K562 (cell line): ENCODE results near the gene CLIP1. TPM values are rescaled to one million over a fixed set of nuclear protein-coding genes. Genes with fewer than 3 reads are reported as not detected.

ENCODE experiments used
- ATAC-seq: fragments of 200-7000 bp; cut with Tn5 transposase; 3 replicates; pipeline ENCODE4 v1.9.1; 2020; ENCODE audit warnings: moderate library complexity
- BruUV-seq: library from RNA; stranded (reverse); fragments of 400-500 nt; replicated peaks from 2 replicates; lab custom pipeline; 2021; lab: Mats Ljungman, UMichigan
- CTCF ChIA-PET: fragments of 300-600 bp; formaldehyde crosslinking; extraction: SDS; loops from one replicate; lab custom pipeline; 2021; ENCODE audit warnings: low intra/inter-chr PET ratio; lab: Yijun Ruan, JAX
- POLR2A ChIA-PET: fragments of 300-600, 350-650 bp; sonication (Branson Sonifier 250); formaldehyde crosslinking; extraction: SDS; loops from one replicate; lab custom pipeline; 2021; ENCODE audit warnings: antibody characterized with exemption, inconsistent platforms; lab: Yijun Ruan, JAX
- DNase-seq, 4 experiments: peaks; one replicate each; pipeline versions ENCODE4 v3.0.0 to v3.0.0-alpha.2; 2011 to 2018; ENCODE audit warnings: low spot score in 3 of 4, mixed read lengths in 3 of 4; ENCODE audit errors: extremely low read depth in 1 of 4
- FAIRE-seq: peaks from 2 replicates; lab custom pipeline; 2011; peaks lifted over from hg19 to GRCh38; lab: Jason Lieb, UNC
- H2AFZ ChIP-seq: 2 replicates; pipeline ENCODE4 v1.6.0; 2011; ENCODE audit warnings: low read depth, low read length, control low read depth, inconsistent platforms
- H3K27ac ChIP-seq: fragments of 200-600 bp; 3 replicates; pipeline ENCODE4 v1.8.0; 2011; ENCODE audit warnings: low read depth, mild to moderate bottlenecking, control low read depth, inconsistent platforms, low read length, moderate library complexity, mixed read lengths; ENCODE audit errors: extremely low read depth
- H3K27me3 ChIP-seq, 2 experiments: fragments of 300-600 bp in 1 of 2; 2 replicates in 1 of 2; 3 replicates in 1 of 2; pipeline versions ENCODE4 v1.6.0 to v1.8.0; 2011; ENCODE audit warnings: inconsistent platforms in 2 of 2, low read length in 2 of 2, mild to moderate bottlenecking in 1 of 2, mixed read lengths in 1 of 2, moderate library complexity in 1 of 2; ENCODE audit not compliant: control insufficient read depth in 2 of 2, insufficient read depth in 2 of 2
- H3K36me3 ChIP-seq: fragments of 300-600 bp; 3 replicates; pipeline ENCODE4 v1.8.0; 2011; ENCODE audit warnings: mild to moderate bottlenecking, low read length, inconsistent platforms; ENCODE audit not compliant: control insufficient read depth, insufficient read depth
- H3K4me1 ChIP-seq, 2 experiments: fragments of 200-600 bp in 1 of 2; replicated peaks in 1 of 2; 2 replicates in 1 of 2; 3 replicates in 1 of 2; pipeline versions ENCODE4 v1.5.1 to v1.8.0; 2011; ENCODE audit warnings: inconsistent platforms in 2 of 2, low read length in 2 of 2, mild to moderate bottlenecking in 1 of 2, mixed read lengths in 1 of 2, moderate library complexity in 1 of 2; ENCODE audit not compliant: control insufficient read depth in 2 of 2, insufficient read depth in 2 of 2
- H3K4me2 ChIP-seq: 2 replicates; pipeline ENCODE4 v1.6.1; 2011; ENCODE audit warnings: low read length, control low read depth, inconsistent platforms, mixed read lengths; ENCODE audit not compliant: insufficient read depth
- H3K4me3 ChIP-seq: fragments of 200-600 bp; sonication (generic), shearing (Covaris generic); 2 replicates; pipeline ENCODE4 v1.5.1; 2016; ENCODE audit warnings: control low read depth, inconsistent platforms
- H3K79me2 ChIP-seq: fragments of 200-600 bp; 3 replicates; pipeline ENCODE4 v1.8.0; 2011; ENCODE audit warnings: low read length, inconsistent platforms; ENCODE audit not compliant: control insufficient read depth, insufficient read depth
- H3K9ac ChIP-seq, 2 experiments: 2 replicates each; pipeline versions ENCODE4 v1.6.0 to v1.6.1; 2011; ENCODE audit warnings: low read depth in 2 of 2, low read length in 2 of 2, control low read depth in 1 of 2, inconsistent platforms in 1 of 2, mild to moderate bottlenecking in 1 of 2, mixed read lengths in 1 of 2; ENCODE audit not compliant: insufficient read depth in 1 of 2
- H3K9me1 ChIP-seq: one replicate; pipeline ENCODE4 v1.6.0; 2011; ENCODE audit warnings: inconsistent platforms, mild to moderate bottlenecking, low read length, moderate library complexity; ENCODE audit not compliant: control insufficient read depth, insufficient read depth
- H3K9me3 ChIP-seq: replicated peaks from 2 replicates; pipeline ENCODE4 v1.5.1; 2011; ENCODE audit warnings: low read depth, low read length, inconsistent platforms; ENCODE audit not compliant: control insufficient read depth, insufficient read depth
- H4K20me1 ChIP-seq: replicated peaks from 2 replicates; pipeline ENCODE4 v1.6.1; 2011; ENCODE audit warnings: low read length, inconsistent platforms, mixed read lengths; ENCODE audit not compliant: control insufficient read depth, insufficient read depth
- ARID2 ChIP-seq: fragments of 450-650 bp; IDR thresholded peaks from 2 replicates; pipeline ENCODE4 v1.6.1; 2017; ENCODE audit warnings: antibody characterized with exemption, mild to moderate bottlenecking
- CXXC5 ChIP-seq: fragments of 250-450 bp; sonication (Bioruptor Pico); IDR thresholded peaks from 2 replicates; pipeline ENCODE4 v1.8.0; 2022; ENCODE audit warnings: inconsistent platforms, mild to moderate bottlenecking, moderate library complexity
- EHMT2 ChIP-seq: fragments of 450-650 bp; IDR thresholded peaks from 2 replicates; pipeline ENCODE4 v1.6.1; 2018; ENCODE audit warnings: antibody characterized with exemption
- ETS2 ChIP-seq: IDR thresholded peaks from 2 replicates; pipeline ENCODE4 v1.6.1; 2016; ENCODE audit warnings: borderline replicate concordance, missing genetic modification characterization, mild to moderate bottlenecking, moderate library complexity, missing compliant biosample characterization; ENCODE audit not compliant: poor library complexity, severe bottlenecking
- HDAC3 ChIP-seq: fragments of 450-650 bp; IDR thresholded peaks from 2 replicates; pipeline ENCODE4 v1.6.1; 2018; ENCODE audit warnings: borderline replicate concordance, mild to moderate bottlenecking, moderate library complexity; ENCODE audit not compliant: partially characterized antibody
- ILF3 ChIP-seq: fragments of 450-650 bp; IDR thresholded peaks from 2 replicates; pipeline ENCODE4 v1.6.1; 2018; ENCODE audit warnings: antibody characterized with exemption, mild to moderate bottlenecking, moderate library complexity, borderline replicate concordance
- JUN ChIP-seq, 2 experiments: sonication (generic) in 1 of 2; formaldehyde crosslinking in 1 of 2; IDR thresholded peaks; 2 replicates each; pipeline versions ENCODE4 v1.6.1 to v1.8.0; 2012 to 2022; ENCODE audit warnings: borderline replicate concordance in 2 of 2, mild to moderate bottlenecking in 2 of 2, improper control_type of control experiment in 1 of 2, low read depth in 1 of 2, low read length in 1 of 2, missing genetic modification reagents in 1 of 2
- MYC ChIP-seq, 2 experiments: fragments of 250-450 bp in 1 of 2; sonication (Bioruptor Pico) in 1 of 2; IDR thresholded peaks; 2 replicates each; pipeline versions ENCODE4 v1.5.1 to v1.6.1; 2012 to 2021; ENCODE audit warnings: low read depth in 2 of 2, borderline replicate concordance in 1 of 2, improper control_type of control experiment in 1 of 2, low read length in 1 of 2, mild to moderate bottlenecking in 1 of 2, moderate library complexity in 1 of 2
- NFXL1 ChIP-seq: fragments of 450-650 bp; formaldehyde crosslinking; IDR thresholded peaks from 2 replicates; pipeline ENCODE4 v1.4.0; 2021; ENCODE audit warnings: mild to moderate bottlenecking
- OTX1 ChIP-seq: fragments of 450-650 bp; formaldehyde crosslinking; IDR thresholded peaks from 2 replicates; pipeline ENCODE4 v1.4.0; 2022; ENCODE audit warnings: mild to moderate bottlenecking
- SMARCB1 ChIP-seq: IDR thresholded peaks from 2 replicates; pipeline ENCODE4 v1.6.1; 2011; ENCODE audit warnings: improper control_type of control experiment, low read depth; ENCODE audit not compliant: insufficient read length
- SRF ChIP-seq, 2 experiments: fragments of 250-450, 450-650 bp in 1 of 2; sonication (Bioruptor Pico) in 1 of 2; sonication (generic) in 1 of 2; formaldehyde crosslinking; IDR thresholded peaks; 2 replicates each; pipeline versions ENCODE4 v1.5.0 to v1.5.1; 2020 to 2022; ENCODE audit warnings: mild to moderate bottlenecking in 1 of 2, missing genetic modification reagents in 1 of 2
- TBP ChIP-seq: optimal IDR thresholded peaks from 2 replicates; pipeline ENCODE3; 2011; ENCODE audit warnings: low read depth, low read length, improper control_type of control experiment
- ZBTB1 ChIP-seq: sonication (generic); formaldehyde crosslinking; IDR thresholded peaks from 2 replicates; pipeline ENCODE4 v1.8.1; 2023; ENCODE audit warnings: missing genetic modification reagents, low read depth, mild to moderate bottlenecking, borderline replicate concordance
- ZKSCAN8 ChIP-seq: fragments of 200-800 bp; sonication (Bioruptor generic); IDR thresholded peaks from 2 replicates; pipeline ENCODE4 v1.6.1; 2016; ENCODE audit warnings: missing genetic modification characterization, missing compliant biosample characterization
- ZNF124 ChIP-seq: sonication (generic); formaldehyde crosslinking; IDR thresholded peaks from 2 replicates; pipeline ENCODE4 v1.8.1; 2022; ENCODE audit warnings: missing genetic modification reagents
- ZNF146 ChIP-seq: IDR thresholded peaks from one replicate; pipeline ENCODE4 v1.6.1; 2018; ENCODE audit warnings: missing compliant biosample characterization; ENCODE audit not compliant: unreplicated experiment
- WGBS: fragments of 100-300 bp; shearing (Covaris generic); methylation state at CpG from one replicate; pipeline ENCODE4 v1.1.6; 2016; ENCODE audit warnings: low coverage, mixed read lengths; ENCODE audit not compliant: insufficient coverage; ENCODE audit errors: missing lambda C conversion rate; 5-methylcytosine and 5-hydroxymethylcytosine counted together
- in situ Hi-C: fragments of 300-500 bp; cut with MboI; formaldehyde crosslinking; loops from 4 replicates; pipeline ENCODE4 v1.15.0; 2018; ENCODE audit warnings: inconsistent platforms, mixed read lengths
- intact Hi-C: fragments of 100-400 bp; cut with micrococcal nuclease; formaldehyde crosslinking; loops from 2 replicates; pipeline ENCODE4 v1.14.2; 2022
- polyA plus RNA-seq, 8 experiments: library from polyadenylated mRNA; depleted of rRNA in 4 of 8; stranded (reverse) in 5 of 8; unstranded in 3 of 8; fragments of >200 nt; fragmentation: Nextera tagmentation in 2 of 8; fragmentation: Illumina TruSeq in 1 of 8; extraction: Ambion mirVana in 2 of 8; extraction: Trizol in 1 of 8; gene quantifications; 2 replicates each; pipeline versions ENCODE4 v1.2.1 to v1.2.3, GENCODE V29; 2011 to 2014; ENCODE audit warnings: inconsistent platforms in 1 of 8, missing spikeins in 1 of 8
- total RNA-seq, 7 experiments: library from RNA; depleted of rRNA in 6 of 7; stranded (reverse); fragments of >200 nt in 6 of 7; fragmentation: Illumina TruSeq in 2 of 7; extraction: Trizol in 2 of 7; gene quantifications; 2 replicates each; pipeline versions ENCODE4 v1.2.1 to v1.2.3, GENCODE V29; 2011 to 2021; ENCODE audit warnings: low replicate concordance in 1 of 7
- TF ChIP-seq, protein P1 (sequence below): sonication (generic); formaldehyde crosslinking; IDR thresholded peaks from 2 replicates; pipeline ENCODE4 v1.8.0; 2022; ENCODE audit warnings: mild to moderate bottlenecking, missing genetic modification reagents
- TF ChIP-seq, protein P2 (sequence below): IDR thresholded peaks from 2 replicates; pipeline ENCODE4 v1.6.1; 2011; ENCODE audit not compliant: insufficient read length; ENCODE audit errors: extremely low read depth

The CLIP1 gene
- total and polyA plus RNA-seq, 9 of the 15 experiments (the other 6 are each of a cell fraction or from before 2014, with no cell fraction given): 5.8 to 33.9 (median 27.6) TPM

DNA sequence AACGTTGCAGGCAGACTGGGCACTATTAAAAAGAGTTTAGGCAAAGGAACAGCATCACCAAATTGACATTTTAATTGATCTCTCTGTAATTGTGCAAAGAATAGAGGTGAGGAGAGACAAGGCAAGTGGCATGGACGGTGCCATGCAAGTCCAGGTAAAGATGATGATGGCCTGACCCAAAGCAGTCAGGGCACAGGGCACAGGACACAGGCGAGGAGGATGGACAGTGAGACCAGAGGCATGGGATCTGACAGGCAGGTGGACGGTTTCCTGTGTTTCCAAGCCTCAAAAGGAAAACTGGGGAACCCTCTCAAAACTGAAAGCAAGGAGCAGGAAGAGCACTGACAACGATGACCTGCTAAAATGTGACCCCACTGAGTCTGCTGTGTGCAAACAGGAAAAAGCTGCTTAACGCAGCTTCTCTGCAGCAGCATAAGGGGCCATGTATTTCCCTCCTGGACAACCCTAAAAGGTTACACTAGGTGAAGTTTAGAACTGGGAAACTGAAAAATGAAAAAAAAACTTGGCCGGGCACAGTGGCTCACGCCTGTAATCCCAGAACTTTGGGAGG, 50.9 kb downstream of the CLIP1 start (continued):
- TF ChIP-seq, protein P1, sequence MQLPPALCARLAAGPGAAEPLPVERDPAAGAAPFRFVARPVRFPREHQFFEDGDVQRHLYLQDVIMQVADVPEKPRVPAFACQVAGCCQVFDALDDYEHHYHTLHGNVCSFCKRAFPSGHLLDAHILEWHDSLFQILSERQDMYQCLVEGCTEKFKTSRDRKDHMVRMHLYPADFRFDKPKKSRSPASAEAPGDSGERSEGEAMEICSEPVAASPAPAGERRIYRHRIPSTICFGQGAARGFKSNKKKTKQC (CRISPR knock-in tag): no peak
- TF ChIP-seq ZNF146 (no peak), SRF (CRISPR knock-in tag; IDR thresholded peaks at IDR 0.05) (no peak), TBP (no peak), SMARCB1 (no peak), ETS2 (tag) (no peak), HDAC3 (no peak), NFXL1 (CRISPR knock-in tag) (no peak)

DNA sequence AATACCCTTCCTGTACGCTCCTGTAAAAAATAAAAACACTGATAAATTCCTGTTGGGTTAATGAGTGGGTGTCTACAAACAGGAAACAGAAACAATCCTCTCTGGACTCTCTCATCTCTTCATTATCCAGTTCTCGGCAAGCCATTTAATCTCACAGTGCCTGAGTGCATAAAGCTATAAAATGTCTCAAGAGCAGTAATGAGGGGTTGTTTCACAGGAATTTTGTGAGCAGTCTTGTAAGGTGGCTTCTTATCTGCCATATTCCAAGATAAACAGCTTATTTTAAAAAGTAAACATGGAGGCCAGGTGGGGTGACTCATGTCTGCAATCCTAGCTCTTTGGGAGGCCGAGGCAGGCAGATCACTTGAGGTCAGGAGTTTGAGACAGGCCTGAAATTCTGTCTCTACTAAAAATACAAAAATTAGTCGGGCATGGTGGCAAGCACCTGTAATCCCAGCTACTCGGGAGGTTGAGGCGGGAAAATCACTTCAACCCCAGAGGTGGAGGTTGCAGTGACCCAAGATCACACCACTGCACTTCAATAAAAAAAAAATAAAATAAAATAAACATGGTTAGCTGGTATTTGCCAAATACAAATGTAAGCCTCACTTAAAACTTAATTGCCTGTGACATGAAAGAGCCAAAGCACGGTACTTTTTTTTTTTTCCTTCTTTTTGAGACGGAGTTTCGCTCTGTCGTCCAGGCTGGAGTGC, 54.0 kb downstream of the CLIP1 start:
- intact Hi-C loops: no loop called here
- TF ChIP-seq ZBTB1 (CRISPR knock-in tag) (no peak), ILF3 (no peak), OTX1 (CRISPR knock-in tag) (no peak), ZKSCAN8 (CRISPR knock-in tag) (no peak), CXXC5 (CRISPR knock-in tag) (peak; percentile 51; the same call in 1 of the 2 replicates), ZNF124 (CRISPR knock-in tag) (no peak), ARID2 (no peak), MYC (IDR thresholded peaks at IDR 0.05; ENCODE audit: low read depth, low read length) (no peak), MYC (CRISPR knock-in tag; IDR thresholded peaks at IDR 0.05; ENCODE audit: borderline replicate concordance, low read depth) (no peak), EHMT2 (no peak), JUN (IDR thresholded peaks at IDR 0.05; ENCODE audit: borderline replicate concordance, low read depth, low read length) (0 out of 2 replicates have a peak, but pooled peaks have one; percentile 10), JUN (CRISPR knock-in tag; IDR thresholded peaks at IDR 0.05; ENCODE audit: borderline replicate concordance) (no peak)
- TF ChIP-seq, protein P2, sequence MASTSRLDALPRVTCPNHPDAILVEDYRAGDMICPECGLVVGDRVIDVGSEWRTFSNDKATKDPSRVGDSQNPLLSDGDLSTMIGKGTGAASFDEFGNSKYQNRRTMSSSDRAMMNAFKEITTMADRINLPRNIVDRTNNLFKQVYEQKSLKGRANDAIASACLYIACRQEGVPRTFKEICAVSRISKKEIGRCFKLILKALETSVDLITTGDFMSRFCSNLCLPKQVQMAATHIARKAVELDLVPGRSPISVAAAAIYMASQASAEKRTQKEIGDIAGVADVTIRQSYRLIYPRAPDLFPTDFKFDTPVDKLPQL: no peak

More for the DNA sequence above, 54.0 kb downstream of the CLIP1 start:
- H3K79me2 ChIP-seq: peaks cover 22% of the 10 kb centered on the region
- ATAC-seq (peak; percentile 44), DNase-seq (peak in 2 of 4 experiments; percentile 19 to 48), FAIRE-seq (peak; percentile 81)
- peak overlapping the region in 1 of 2 experiments; percentile 21; a peak in 1 of 4 replicates for H3K9ac ChIP-seq
- H4K20me1 ChIP-seq: no peaks in the 10 kb centered on the region
- CTCF ChIA-PET: no interaction called here
- H3K4me3 ChIP-seq: no peak overlapping the region
- no peaks in the 10 kb centered on the region for H3K27me3 ChIP-seq
- H3K27ac ChIP-seq: peak overlapping the region; percentile 68
- 38% methylated on average over 7 of the region's 10 CpGs for WGBS
- H3K36me3 ChIP-seq: peaks cover 11% of the 10 kb centered on the region
- H3K9me1 ChIP-seq: no peaks in the 10 kb centered on the region
- POLR2A ChIA-PET: interaction anchor here (1.2 to 1.9 kb wide), 3 partner anchors 9 to 38 kb away, joined by 4 to 8 read pairs (median 5); no protein-coding TSS in a partner anchor
- H3K4me1 ChIP-seq: peaks cover 0 to 17% of the 10 kb centered on the region in 2 experiments; a peak in 2 of 5 replicates
- no peaks in the 10 kb centered on the region for H3K9me3 ChIP-seq
- H2AFZ ChIP-seq: peak overlapping the region; percentile 57
- BruUV-seq: no TSS peak
- in situ Hi-C loops: no loop called here
- H3K4me2 ChIP-seq: peak overlapping the region; percentile 47
